CD4-positive, alpha-beta T cell treated with Interleukin-6 at 100 ng/mL for 8 hours (primary cell): ENCODE data around the gene CEACAM5.
"Not testable (repeated sequence)": the region's sequence is repeated elsewhere in the genome, so short reads cannot be mapped to it uniquely, and the experiment has no call there.

Experiments
- DNase-seq: peaks from one replicate; pipeline ENCODE4 v3.0.0-alpha.2; 2020; ENCODE audit warnings: mixed read lengths, low spot score

The CEACAM5 gene

GRCh38 chr19:41700381-41701195 is 7.8 kb upstream of the CEACAM5 start:
- no peak for DNase-seq

- no peak for DNase-seq
Measured at GRCh38 chr19:41701401-41702075, 6.9 kb upstream of the CEACAM5 start.

- DNase-seq: no peak
Measured at GRCh38 chr19:41702171-41702651, 6.2 kb upstream of the CEACAM5 start.

GRCh38 chr19:41703602-41704293 is 4.7 kb upstream of the CEACAM5 start:
- no peak for DNase-seq

GRCh38 chr19:41705393-41706174 is 2.8 kb upstream of the CEACAM5 start:
- no peak for DNase-seq

- DNase-seq: peak; percentile 50
Measured at GRCh38 chr19:41706741-41707501, 1.5 kb upstream of the CEACAM5 start.

GRCh38 chr19:41707502-41707812 is 969 bp upstream of the CEACAM5 start:
- DNase-seq: no peak

- no peak for DNase-seq
Measured at GRCh38 chr19:41707871-41708371, 505 bp upstream of the CEACAM5 start.

GRCh38 chr19:41709516-41709915 is 1.1 kb downstream of the CEACAM5 start:
- not testable (repeated sequence) for DNase-seq

- DNase-seq: no peak
Measured at GRCh38 chr19:41709951-41710645, 1.7 kb downstream of the CEACAM5 start.

GRCh38 chr19:41711376-41712261 is 3.2 kb downstream of the CEACAM5 start:
- no peak for DNase-seq

- no peak for DNase-seq
Measured at GRCh38 chr19:41714598-41714997, 6.2 kb downstream of the CEACAM5 start.

GRCh38 chr19:41718761-41719160 is 10.3 kb downstream of the CEACAM5 start:
- DNase-seq: no peak

- no peak for DNase-seq
Measured at GRCh38 chr19:41720103-41720502, 11.7 kb downstream of the CEACAM5 start.

GRCh38 chr19:41726493-41726892 is 18.1 kb downstream of the CEACAM5 start:
- no peak for DNase-seq

GRCh38 chr19:41734156-41734555 is 25.7 kb downstream of the CEACAM5 start:
- no peak for DNase-seq

GRCh38 chr19:41734585-41734984 is 26.2 kb downstream of the CEACAM5 start:
- DNase-seq: no peak

GRCh38 chr19:41735071-41735600 is 26.7 kb downstream of the CEACAM5 start:
- DNase-seq: no peak

GRCh38 chr19:41739361-41739760 is 30.9 kb downstream of the CEACAM5 start:
- no peak for DNase-seq
